ENCODE measurements around the gene PKD1.

Gene PKD1

DNA sequence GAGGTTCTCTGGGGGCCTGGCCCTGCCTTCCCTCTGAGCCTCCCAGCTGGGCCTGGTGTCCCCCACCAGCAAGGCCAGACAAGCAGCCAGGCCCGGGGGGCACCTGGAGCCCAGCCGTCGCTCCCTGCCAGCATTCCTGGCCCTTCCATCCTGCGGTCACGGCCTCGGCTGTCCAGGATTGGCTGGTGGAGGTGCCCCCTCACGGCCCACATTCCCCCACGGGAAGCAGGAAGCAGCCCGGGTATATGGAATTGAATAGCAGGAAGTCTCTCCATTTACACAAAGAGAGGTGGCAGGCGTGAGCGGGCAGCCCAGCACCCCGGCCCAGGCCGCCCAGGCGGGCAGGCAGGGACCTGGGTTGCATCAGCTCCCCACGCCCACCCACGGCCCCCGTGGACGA, 34.4 kb upstream of the PKD1 start:
- no peak for DNase-seq (ENCODE audit: low read depth, low spot score)

DNA sequence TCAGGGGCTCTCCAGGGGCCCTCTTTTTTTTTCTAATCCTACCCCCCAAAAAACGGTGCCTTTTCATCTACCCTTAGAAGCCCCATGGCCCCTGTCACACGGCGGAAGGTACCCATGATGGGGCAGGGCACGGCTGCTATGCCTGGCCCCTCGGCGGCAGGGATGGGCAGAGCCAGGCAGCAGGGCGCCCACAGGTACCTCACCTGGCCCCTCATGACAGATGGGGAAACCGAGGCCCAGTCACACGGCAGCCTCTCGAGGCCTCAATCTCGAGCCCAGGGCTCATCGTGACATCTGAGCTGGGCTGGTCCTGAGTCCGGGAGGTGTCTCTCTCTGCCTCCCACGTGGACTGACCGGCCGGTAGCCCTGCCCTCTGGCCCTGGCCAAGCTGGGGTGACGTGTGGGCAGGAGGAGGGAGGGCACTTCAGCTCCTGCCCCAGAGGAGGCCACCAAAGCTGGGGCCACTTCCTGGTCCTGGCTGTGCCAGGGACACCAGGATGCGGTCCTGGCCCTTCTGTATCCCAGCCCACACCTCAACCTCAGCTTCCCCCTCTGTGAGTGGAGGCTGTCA, 31.5 kb upstream of the PKD1 start:
- no peak for DNase-seq (ENCODE audit: low read depth, low spot score)

DNA sequence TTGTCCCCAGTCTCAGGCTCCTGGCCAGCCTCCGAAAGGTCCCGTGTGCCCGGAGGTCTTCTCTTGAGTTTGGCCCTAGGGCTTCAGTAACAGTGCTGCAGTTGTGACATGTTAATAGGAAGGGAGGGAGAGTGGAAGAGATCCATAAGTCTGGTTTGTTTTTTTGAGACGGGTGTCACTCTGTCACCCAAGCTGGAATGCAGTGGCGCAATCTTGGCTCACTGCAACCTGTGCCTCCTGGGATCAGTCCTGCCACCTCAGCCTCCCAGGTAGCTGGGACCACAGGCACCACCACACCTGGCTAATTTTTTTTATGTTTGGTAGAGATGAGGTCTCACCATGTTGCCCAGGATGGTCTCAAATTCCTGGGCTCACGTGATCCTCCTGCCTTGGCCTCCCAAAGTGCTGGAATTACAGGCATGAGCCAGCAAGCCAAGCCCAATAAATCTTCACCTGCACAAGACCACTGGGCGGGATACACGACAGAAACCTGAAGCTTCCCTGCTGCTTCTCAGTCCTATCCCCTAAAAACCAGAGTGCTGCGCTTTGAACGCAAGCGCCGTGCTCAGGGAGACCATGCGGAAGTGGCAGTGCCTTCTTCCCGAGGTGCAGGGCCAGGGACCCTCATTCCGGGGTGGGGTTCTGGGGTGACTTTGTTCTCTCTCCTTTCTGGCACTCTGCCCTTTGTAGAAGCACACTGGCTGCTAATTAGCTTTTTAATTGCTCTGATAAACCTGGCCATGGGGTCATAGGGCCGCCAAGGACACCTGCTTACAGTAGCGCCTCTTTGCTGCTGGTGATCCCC, 30.8 kb upstream of the PKD1 start:
- DNase-seq (ENCODE audit: low read depth, low spot score) = no peak

DNA sequence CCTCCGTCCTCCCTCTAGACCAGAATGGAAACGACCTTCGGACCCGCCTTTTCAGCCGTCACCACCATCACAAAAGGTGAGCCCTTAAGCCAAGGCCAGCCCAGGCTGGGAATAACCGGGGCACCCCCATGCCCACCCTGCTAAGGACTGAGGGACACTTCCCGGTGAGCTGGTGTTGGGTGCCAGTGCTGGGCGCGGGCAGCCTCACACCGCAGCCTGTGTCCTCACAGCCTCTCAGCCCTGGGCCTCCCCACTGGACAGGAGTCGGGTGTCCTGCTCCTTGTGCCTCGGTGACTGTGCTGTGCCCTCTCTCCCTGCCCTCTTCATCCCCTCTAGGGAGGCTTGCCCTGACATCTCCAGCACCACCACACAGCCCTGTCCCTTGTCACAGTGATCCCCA, 30.2 kb upstream of the PKD1 start:
- no peak for DNase-seq (ENCODE audit: low read depth, low spot score)

DNA sequence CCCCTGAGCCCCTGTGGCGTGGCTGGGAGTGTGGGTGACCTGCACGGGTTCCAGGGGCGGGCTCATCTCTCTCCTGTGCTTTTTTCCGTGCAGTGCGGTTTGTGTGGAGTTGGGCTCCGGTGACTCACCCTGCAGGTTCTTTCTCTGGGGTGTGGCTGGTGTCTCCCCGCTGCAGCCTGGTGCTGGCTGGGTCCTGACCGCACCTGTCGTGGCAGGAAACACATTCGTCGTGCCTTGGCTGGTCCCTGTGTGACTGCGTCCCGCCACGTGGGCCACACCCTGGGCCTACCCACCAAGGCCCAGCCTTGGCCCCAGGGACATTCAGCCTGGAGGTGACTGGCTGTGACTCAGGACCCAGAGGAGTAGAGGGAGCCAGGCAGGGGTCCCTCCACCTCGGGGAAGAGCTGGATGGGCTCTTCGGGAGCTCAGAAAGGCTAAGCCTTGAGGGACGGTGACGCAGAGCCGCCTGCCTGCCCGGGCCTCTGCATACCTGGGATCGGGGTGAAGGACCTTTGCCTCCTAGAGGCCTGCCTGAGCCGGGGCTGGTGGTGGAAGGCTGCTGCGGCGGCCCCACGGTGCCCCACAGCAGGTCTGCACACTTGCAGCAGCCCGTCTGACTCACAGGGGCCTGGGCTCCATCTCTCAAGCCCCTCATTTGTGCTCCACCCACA, 27.6 kb upstream of the PKD1 start:
- no peak for DNase-seq (ENCODE audit: low read depth, low spot score)

- no peak for DNase-seq (ENCODE audit: low read depth, low spot score)
These were observed 27.0 kb upstream of the PKD1 start for GRCh38 chr16:2162676-2163118.

DNA sequence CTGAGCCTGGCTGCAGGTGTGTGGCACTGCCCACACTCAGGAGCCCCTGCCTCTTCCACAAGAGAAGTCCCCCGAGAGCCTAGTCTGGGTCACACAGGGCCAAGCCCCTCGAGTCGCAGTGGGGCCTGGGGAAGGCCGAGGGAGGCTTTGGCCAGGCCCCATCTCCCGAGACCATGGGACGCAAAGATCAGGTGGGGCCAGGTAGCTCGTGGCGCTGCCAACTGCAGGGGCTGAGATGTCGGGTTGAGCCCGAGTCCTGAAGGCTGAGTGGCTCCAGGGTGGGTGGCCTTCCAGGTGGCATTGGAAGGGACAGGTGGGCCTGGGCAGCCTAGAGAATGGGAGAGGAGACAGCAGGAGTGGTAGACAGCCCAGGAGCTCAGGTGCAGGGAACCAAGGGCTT, 26.2 kb upstream of the PKD1 start:
- no peak for DNase-seq (ENCODE audit: low read depth, low spot score)

DNA sequence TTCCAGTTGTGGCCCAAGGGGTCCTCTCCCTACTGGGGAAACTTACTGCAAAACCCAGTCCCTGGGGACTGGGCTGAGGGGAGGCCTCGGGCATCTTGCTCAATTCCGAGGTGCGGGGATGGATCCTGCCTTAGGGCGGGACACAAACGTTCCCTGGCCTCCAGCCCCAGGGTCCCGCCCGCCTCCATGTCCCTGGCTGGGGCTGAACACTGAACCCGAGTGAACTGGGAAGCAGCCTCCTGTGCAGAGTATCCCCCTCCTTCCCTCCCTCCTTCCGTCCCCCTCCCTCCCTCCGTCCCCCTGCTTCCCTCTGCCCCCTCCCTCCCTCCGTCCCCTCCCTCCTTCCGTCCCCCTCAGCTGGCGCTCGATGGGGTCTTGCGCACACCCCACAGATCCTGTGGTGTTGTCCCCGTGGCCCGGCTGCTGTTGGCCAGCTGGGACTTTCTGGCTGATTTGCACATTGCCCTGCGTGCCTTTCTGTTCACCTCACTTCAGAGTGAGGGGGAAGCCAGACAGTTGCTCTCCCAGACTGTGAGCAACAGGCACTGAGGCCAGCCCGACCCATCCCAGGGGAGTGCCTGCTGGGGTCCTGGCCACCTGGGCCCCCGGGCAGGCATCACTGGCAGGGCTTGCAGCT, 25.3 kb upstream of the PKD1 start:
- no peak for DNase-seq (ENCODE audit: low read depth, low spot score)

DNA sequence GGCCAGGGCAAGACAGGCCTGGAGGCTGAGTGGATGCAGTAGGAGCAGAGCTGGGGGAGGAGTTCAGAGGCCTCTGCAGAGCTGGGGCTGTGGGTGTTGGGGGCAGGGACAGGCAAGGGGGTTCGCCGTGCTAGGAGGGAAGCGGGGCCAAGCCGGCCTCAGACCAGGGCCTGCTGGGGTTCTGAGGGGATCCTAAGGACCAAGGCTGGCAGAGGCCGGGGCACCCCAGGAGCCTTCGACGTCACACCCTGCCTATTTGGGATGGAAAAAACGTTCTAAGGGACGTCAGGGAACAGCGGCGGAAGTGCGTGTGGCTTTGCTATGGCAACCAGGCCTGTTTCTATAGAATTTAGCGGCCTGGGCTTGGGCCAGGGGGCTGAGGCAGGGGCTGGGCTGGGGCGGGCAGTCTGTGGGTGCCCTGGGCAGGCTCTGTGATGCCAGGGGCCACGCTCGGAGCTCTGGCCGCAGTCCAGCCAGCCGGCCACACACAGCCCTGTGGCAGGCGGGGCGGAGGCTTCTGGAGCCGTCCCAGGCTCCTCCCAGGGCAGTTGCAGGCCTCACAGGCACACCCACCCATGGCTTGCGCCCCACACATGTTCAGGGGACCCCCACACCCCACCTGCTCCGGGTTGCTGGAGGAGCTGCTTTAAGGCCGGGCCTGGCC, 23.6 kb upstream of the PKD1 start:
- no peak for DNase-seq (ENCODE audit: low read depth, low spot score)

DNA sequence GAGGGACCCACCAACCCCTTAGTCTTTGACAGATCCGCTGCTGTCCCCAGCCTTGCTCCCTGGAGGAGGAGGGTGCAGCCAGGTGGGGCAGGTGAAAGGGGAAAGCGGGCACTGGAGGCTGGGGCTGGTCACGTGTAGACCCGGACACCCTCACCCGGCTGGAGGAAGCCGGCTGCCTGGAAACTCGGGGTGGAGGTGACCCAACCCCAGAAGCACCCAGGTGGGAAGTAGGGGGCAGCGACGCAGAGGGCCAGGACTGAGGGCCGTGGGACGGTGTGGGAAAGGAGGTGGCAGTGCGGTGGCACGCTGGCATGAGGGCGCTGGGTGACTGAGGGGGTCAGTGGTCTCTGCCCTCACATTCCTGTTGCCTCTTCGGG, 22.6 kb upstream of the PKD1 start:
- DNase-seq (ENCODE audit: low read depth, low spot score) = no peak

DNA sequence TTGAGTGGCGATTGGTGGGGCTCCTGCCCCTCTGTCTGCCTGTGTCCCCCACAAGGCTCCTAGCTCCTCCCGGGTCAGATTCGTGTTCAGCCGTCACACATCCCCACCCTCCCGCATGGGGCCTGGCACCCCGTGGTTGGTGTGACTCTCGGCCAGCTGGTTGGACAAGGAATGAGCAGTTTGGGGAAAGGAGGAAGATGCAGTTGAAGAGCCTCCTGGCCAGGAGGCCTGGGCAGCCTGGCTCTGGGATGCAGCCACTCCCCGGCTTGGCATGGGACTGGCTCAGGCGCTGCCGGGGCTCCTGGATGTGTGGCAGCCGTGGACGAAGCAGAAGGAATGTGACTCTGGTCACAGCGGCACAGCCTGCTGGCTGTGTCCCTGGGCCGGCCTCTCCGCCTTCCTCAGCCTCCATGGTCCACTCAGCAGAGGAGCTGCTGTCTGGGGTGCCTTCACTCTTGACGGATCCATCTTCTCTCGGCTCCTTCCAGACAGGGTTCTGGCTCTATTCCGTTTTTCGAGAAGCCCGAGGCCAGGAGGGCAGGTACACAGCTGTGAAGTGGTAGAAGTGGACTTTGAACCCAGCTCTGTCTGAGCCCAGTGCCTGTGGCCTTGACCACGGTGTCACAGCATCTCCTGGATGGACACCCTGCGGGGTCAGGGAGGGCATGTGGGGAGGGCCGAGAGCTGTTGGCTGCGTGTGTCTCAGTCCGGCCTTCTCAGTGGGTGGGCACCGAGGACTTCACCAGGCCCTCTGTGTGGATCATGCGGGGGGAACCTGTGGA, 22.0 kb upstream of the PKD1 start:
- DNase-seq (ENCODE audit: low read depth, low spot score) = no peak

- DNase-seq (ENCODE audit: low read depth, low spot score) = no peak
These were observed 21.1 kb upstream of the PKD1 start for GRCh38 chr16:2156849-2157224.

DNA sequence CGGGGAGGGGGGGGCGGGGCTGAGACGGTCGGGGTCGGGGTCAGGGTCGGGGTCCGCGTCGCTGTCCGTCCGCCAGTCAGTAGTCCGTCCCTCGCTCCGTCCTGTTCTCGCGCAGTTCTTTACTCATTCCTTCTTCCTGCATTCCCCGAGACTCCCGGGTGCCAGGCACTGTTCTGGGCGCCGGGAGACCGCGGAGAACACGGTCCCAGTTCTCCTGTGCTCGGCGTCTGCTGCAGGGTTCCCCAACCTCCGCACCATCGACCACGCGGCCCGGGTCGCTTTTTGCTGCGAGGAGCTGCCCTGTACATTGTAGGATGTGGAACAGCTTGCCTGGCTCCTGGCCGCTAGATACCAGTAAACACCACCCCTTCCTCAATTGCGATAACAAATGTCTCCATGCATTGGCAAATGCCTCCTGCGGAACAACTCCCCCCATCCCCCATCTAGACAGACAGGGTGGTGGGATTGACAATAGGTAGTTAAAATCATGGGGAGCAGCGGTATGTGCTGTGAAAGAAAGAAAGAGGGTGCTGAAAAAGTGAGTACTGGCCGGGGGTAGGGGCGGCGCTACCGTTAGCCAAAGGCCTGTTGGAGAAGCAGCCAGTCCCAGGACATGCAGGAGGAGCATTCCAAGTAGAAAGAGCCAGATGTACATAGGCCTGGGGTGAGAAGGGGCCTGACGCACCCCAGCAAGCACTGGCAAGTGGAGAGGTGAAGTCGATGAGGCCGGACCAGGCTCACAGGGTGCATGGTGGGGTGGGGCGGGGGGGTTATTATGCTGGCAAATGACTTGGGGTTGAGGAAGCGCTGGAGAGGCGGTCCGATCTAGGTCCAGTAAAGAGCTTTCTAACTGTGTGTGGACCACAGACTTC, 20.5 kb upstream of the PKD1 start:
- no peak for DNase-seq (ENCODE audit: low read depth, low spot score)

- DNase-seq (ENCODE audit: low read depth, low spot score) = peak; percentile 96
These were observed 19.6 kb upstream of the PKD1 start, which contains the start of gene TRAF7 for GRCh38 chr16:2155091-2155950. Gene TRAF7 (plus strand): TSS chr16:2155782. CDS start chr16:2163921, 8,139 bp downstream.

DNA sequence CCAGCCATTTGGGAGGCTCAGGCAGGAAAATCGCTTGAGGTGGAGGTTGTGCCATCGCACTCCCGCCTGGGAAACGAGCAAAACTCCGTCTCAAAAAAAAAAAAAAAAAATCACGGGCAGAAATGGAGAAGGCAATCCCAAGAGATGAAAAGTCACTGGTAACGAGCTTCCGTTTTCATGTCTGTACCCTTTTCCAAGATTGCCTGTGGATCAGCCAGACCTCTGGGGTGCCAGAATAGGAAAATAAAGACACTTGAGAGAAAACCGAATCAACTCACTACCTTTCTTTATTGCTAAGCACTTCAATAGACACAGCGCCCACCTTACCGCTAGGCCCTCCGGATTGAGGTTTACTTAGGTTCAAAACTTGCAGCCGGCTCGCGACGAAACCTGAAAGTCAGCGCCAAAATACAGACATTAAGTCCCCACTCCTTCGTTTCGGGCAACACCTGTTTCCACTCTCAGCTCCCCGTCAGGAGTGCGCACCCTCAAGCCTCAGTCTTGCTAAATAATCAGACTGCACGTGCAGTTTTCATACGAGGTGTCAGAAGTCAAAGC, 18.9 kb upstream of the PKD1 start:
- no peak for DNase-seq (ENCODE audit: low read depth, low spot score)

GRCh38 chr16:2152695-2153506, 17.2 kb upstream of the PKD1 start:
- DNase-seq (ENCODE audit: low read depth, low spot score) = no peak

DNA sequence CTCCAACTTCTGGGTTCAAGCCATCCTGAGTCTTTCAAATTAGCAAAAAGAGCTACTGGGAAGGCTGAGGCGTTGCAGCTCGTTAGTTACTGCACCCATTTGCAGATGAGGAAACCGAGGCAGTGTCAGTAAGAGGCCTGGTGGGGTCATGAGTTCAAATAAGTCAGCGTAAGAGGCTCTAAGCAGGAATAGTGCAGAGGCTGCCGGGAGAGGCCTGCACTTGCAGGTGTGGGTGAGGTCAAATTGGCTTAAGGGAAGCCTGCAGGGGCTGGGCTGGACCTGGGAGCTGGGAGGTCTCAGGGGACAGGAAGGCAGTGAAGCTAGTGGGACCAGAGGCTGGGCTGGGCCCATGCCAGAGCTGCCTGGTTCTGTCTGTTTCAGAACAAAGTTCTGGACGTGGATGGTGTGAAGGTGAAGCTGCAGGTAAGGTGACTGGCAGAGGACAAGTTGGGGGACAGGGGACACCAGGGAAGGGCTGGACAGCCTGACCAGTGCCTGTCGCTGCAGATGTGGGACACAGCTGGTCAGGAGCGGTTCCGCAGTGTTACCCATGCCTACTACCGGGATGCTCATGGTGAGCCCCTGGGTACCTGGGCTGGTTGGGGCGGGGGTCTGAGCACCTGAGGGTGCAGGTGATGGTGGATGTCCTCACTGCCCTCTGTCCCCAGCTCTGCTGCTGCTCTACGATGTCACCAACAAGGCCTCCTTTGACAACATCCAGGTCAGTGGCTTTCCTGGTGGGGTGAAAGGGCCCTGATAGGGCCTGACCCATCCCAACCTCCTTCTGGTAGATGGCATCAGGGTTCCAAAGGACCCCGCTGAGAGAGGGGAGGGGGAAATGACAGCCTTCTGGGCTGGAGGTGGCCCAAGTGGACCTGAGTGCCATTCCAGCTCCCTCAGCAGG, 15.7 kb upstream of the PKD1 start:
- no peak for DNase-seq (ENCODE audit: low read depth, low spot score)
